ENCODE measurements around the gene NTPCR.

GRCh38 chr1:232912845-232913580 is 37.4 kb upstream of the NTPCR start:
- no peak for TF ChIP-seq POLR2A (IDR thresholded peaks at IDR 0.05)
- TF ChIP-seq CTCF (IDR thresholded peaks at IDR 0.05 in 8 of 11, conservative IDR thresholded peaks at IDR 0.05 in 3 of 11) = no peak
- no peak for TF ChIP-seq POLR2AphosphoS5 (IDR thresholded peaks at IDR 0.05)
